A204.1 (cell line): ENCODE results near the gene MEF2B.
"Not testable (repeated sequence)": the region's sequence is repeated elsewhere in the genome, so short reads cannot be mapped to it uniquely, and the experiment has no call there.

Experiments used
- FAIRE-seq: peaks from 2 replicates; lab custom pipeline; 2012; peaks lifted over from hg19 to GRCh38; lab: Jason Lieb, UNC

The MEF2B gene

GRCh38 chr19:19123386-19123785, 46.7 kb downstream of the MEF2B start:
- FAIRE-seq: no peak

- no peak for FAIRE-seq
These were observed 47.2 kb downstream of the MEF2B start for GRCh38 chr19:19122902-19123301.

GRCh38 chr19:19121371-19121770, 48.7 kb downstream of the MEF2B start:
- no peak for FAIRE-seq

- no peak for FAIRE-seq
These were observed 49.5 kb downstream of the MEF2B start for GRCh38 chr19:19120308-19121231.

GRCh38 chr19:19119325-19120237, 50.5 kb downstream of the MEF2B start:
- no peak for FAIRE-seq

DNA sequence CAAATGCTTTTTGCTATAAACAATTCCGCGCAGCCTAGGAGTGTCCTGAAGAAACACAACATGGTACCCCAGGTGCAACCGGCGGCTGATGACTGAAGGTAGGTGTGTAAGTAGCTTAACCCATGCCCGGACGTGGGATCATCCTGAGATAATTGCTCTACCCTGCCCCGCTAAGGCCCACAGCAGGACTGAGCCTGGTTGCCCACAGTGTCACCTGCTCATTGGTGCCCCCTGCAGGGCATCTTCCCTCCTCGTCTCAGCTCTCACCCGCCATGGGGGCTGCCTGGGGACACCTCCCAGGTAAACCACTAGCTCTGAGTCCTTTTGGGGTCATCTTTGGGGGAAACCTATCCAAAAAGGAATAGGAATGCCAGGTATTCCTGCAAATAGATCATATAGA, 54.1 kb downstream of the MEF2B start:
- FAIRE-seq: no peak

- FAIRE-seq: no peak
These were observed 56.9 kb downstream of the MEF2B start for GRCh38 chr19:19113040-19113626.

DNA sequence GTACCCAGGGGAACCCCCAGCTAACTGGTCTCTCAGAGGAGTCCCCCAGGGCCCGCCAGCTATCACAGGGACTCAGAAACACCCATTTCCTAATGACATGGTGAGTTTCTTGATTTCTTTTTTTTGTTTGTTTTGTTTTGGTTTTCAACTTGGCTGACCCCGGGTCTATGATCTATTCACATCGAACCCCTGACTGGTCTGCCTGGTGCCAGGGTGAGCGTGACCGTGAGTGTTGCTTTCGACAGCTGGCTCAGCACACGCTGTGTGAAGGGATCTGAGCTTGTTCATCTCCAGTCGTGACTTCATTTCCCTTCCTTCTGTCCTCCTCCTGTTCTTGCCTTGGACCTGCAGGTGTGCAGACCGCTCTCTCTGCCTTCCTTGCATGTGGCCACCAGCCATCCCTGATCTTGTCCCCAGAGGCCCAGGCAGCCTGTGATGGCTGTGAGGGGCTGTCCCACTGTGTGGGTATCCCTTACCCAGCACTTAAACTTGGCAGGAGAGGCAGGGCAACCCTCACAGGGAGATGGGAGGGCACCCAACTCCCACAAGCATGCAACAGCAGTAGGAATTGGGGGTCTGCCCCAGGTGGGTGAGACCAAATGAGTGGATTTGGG, 58.0 kb downstream of the MEF2B start:
- no peak for FAIRE-seq

DNA sequence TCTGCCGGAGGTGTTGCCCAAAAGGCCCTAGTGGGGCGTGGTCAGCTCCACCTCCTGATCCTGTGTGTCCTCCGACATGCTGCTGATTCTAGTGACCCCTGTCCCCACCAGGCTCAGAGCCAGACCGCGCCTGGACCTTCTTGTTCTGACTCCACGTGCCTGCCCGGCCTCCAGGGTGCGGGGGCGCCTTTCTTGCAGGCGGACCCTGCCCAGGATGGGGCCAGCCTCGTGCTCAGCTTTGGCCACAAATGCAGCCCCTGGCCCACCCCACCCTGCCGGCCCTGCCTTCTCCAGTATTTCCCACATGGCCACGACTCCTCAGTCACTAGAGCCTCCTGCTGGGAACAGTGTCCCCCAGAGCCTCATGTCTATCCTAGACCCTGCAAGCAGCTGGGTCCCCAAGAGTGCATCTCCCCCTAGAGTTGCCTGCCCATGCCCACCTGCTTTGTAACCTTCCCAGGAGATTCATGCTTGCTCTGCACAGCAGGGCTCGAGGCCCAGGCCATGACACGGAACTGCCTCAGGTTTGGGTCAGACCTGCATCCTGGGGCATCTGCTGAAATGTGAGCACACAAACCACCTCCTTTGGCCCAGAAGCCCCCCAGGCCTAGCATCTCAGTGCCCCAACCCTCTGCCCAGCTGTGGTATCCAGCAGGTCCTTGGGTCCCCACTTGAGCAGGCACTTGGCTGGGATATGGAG, 58.8 kb downstream of the MEF2B start:
- FAIRE-seq: no peak

DNA sequence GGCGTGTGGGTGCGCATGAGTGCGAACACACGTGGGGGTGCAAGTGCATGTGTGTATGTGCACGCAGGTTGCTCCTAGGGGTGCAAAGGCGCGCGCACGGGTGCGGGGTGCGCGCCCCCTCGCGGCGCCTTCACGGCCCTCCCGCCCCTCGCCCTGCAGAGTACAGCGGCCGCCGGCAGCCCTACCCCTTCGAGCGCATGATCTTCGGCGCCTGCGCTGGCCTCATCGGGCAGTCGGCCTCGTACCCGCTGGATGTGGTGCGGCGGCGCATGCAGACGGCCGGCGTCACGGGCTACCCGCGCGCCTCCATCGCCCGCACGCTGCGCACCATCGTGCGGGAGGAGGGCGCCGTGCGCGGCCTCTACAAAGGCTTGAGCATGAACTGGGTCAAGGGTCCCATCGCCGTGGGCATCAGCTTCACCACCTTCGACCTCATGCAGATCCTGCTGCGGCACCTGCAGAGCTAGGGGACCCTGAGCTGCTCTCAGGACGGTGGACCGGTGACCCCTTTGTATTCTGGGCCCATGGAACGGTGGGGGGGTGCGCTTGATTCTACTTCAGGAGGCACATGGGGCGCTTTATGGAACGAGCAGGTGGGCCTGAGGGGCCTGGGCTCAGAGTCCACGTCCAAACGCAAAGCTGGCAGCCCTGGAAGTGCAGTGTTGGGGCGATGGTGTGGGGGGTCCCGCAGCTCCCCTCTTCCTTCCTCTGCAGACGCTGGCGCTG, 59.5 kb downstream of the MEF2B start:
- FAIRE-seq: no peak

DNA sequence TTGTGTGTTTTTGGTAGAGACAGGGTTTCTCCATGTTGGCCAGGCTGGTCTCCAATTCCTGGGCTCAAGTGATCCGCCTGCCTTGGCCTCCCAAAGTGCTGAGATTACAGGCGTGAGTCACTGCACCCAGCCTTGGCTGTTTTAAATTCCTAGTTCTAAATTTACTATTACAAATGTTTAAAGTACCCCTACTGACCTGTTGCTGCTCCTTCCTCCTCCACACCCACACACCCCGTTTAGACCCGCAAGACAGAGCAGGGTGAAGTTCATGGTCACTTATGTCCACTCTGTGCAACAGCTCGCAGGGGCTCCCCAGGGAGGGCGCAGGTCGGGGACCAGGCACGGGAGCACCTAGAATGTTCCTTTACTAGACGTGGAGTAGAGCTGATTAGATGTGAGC, 60.5 kb downstream of the MEF2B start:
- no peak for FAIRE-seq

DNA sequence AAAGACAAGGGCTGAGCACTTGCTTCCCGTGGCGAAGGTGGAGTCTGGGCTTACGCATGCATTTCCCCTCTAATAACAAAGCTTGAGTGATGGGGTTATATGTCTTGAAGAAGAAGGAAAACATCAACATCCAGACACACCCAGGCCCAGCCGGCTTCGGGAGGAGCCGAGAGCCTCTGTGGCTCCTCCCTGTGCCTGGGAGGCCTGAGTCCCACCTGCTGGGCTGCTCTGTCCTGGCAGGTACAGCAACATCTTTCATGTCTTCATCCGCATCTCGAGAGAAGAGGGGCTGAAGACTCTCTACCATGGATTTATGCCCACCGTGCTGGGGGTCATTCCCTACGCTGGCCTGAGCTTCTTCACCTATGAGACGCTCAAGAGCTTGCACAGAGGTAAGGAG, 62.4 kb downstream of the MEF2B start:
- FAIRE-seq: no peak

DNA sequence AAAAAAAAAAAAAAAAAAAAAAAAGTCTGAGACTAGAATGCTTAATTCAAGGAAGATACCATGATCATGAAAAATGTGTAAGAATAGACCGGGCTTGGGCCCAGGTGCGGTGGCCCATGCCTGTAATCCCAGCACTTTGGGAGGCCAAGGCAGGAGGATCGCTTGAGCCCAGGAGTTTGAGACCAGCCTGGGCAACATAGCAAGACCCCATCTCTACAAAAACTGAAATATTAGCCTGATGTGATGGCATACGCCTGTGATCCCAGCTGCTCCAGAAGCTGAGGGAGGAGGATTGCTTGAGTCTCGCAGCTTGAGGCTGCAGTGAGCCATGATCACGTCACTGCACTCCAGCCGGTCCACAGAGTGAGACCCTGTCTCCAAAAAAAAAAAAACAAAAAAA, 63.1 kb downstream of the MEF2B start:
- FAIRE-seq: not testable (repeated sequence)

- FAIRE-seq: no peak
These were observed 64.0 kb downstream of the MEF2B start for GRCh38 chr19:19106056-19106551.

GRCh38 chr19:19105365-19106055, 64.6 kb downstream of the MEF2B start:
- FAIRE-seq: no peak

DNA sequence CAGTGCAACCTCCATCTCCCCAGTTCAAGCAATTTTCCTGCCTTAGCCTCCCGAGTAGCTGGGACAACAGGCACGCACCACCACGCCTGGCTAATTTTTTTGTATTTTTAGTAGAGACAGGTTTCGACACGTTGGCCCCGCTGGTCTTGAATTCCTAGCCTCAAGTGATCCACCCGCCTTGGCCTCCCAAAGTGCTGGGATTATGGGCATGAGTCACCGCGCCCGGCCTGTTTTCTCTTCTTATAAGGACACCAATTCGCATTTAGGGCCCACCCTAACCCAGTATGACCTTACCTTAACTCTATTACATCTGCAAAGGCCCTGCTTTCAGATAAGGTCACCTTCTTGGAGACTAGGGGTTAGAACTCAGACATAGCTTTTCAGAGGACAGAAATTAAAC, 66.9 kb downstream of the MEF2B start:
- FAIRE-seq: no peak

GRCh38 chr19:19102566-19102965, 67.5 kb downstream of the MEF2B start:
- not testable (repeated sequence) for FAIRE-seq

DNA sequence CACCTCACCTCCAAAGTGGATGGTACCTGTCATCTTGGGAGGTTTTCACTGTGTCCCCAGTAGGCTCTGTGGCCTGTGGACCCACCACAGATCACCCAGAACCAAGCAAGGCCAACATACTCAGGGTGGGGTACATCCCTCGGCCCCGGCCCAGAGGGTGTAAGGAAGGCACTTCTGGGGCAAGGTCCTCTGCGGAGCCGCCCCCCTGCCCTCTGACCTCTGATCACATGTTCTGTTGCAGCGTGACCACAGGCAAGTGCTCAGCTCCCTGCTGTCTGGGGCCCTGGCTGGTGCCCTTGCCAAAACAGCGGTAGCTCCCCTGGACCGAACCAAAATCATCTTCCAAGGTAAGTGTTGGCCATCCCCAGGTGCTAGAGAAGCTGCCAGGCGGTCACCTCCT, 68.5 kb downstream of the MEF2B start:
- FAIRE-seq: no peak

DNA sequence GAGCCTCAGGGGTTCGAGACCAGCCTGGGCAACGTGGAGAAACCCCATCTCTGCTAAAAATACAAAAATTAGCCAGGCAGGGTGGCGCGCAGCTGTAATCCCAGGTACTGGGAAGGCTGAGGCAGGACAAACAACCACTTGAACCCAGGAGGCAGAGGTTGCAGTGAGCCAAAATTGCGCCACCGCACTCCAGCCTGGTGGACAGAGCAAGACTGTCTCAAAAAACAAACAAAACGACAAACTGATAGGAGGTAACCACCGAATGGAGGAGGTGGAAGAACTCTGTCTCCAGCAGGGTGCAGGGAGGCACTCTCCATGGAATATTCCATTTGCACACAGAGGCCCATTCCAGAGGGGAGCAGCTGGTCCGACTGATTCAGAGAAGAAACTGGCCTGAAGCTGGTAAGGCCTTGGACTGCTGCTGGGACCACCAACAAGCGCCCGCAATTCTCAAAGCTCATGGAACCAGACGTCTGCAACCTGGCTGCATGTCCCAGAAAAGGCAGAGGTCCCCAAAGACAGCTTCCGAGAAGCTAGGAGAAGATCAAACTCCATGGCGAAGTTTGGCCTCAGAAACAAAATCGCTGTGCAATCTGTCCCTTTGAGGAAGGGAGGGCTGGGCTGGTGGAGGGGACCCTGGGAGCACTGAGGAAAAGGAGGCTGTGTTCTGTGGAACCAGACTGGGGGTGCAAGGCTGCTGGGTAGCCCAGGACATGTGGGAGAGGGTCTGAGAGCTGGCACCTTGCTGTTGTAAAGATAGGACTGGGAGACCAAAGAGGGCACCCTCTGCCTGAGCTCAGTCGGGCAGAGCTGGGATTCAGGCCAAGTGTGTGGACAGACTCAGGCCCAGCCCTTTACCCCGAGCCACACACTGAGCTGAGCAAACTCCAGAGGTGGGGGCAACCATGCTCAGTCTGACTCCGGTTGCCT, 71.1 kb downstream of the MEF2B start:
- FAIRE-seq: no peak
